ENCODE measurements around the gene TANGO2. TPM values are rescaled to one million over a fixed set of nuclear protein-coding genes. Genes with fewer than 3 reads are reported as not detected.

Gene TANGO2
- total and polyA plus RNA-seq, 9 of the 15 experiments (the other 6 are each of a cell fraction or from before 2014, with no cell fraction given), result 15.5 to 94.9 (median 70.1) TPM

DNA sequence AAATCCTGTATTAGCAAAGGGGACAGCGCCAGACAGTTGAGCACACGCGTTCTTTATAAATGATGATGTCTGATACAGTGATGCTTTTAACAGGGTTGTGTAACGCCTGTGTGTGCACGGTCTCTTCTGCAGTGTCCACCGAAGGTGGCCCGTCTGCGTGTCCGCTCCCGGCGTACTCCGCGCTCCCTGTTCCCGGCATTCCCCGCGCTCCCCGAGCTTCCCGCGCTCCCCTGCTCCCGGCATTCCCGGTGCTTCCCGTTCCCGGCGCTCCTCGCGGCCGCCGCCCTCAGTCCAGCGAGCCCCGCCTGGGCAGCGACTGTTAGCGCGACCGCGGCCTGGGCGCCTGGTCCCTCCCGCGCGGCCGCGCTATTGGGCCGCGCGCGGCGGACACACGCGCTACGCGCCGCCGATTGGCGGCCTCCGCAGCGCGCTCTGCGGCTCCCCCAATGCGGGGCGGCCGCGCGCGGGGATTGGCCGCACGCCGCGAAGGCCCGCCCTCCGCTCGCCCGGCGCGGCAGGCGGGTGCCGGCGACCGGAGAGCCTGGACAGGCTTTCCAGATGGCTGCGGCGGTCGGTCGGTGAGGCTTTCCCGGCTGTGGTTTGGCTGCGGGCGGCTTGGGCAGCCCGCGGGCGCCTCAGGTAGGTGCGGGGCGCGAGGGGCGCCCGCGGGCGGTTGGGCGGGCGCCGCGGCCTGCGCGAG, 59.0 kb downstream of the TANGO2 start, which contains the start of gene DGCR8 (continued):
- no peak for TF ChIP-seq ZNF766 (CRISPR knock-in tag; conservative IDR thresholded peaks at IDR 0.05)
- TF ChIP-seq ZFPM2 (CRISPR knock-in tag; IDR thresholded peaks at IDR 0.05), result 0 out of 2 replicates have a peak, but pooled peaks have one; percentile 13
- TF ChIP-seq NFE2L1 (tag; IDR thresholded peaks at IDR 0.05; ENCODE audit: borderline replicate concordance, low read depth), result no peak
- TF ChIP-seq SETDB1 (IDR thresholded peaks at IDR 0.05; ENCODE audit: low read length), result peak; percentile 100
- peak; percentile 89 for TF ChIP-seq PHTF2 (CRISPR knock-in tag; IDR thresholded peaks at IDR 0.05)
- peak; percentile 88; the same call in 1 of the 2 replicates for TF ChIP-seq ZNF764 (CRISPR knock-in tag; IDR thresholded peaks at IDR 0.05; ENCODE audit: low read depth)
- no peak for TF ChIP-seq HMGN3 (IDR thresholded peaks at IDR 0.05; ENCODE audit: borderline replicate concordance, extremely low read depth, insufficient read length, low read depth, low read length)
- TF ChIP-seq POLR2G (IDR thresholded peaks at IDR 0.05; ENCODE audit: low read depth, low read length), result no peak
- TF ChIP-seq ESRRA (IDR thresholded peaks at IDR 0.05; ENCODE audit: borderline replicate concordance, low read depth), result no peak
- TF ChIP-seq RNF2 (IDR thresholded peaks at IDR 0.05), result no peak
- no peak for TF ChIP-seq SMARCA4 (IDR thresholded peaks at IDR 0.05)
- no peak for TF ChIP-seq ZNF584 (CRISPR knock-in tag; IDR thresholded peaks at IDR 0.05; ENCODE audit: low read depth)
- no peak for TF ChIP-seq POLR2AphosphoS5 (IDR thresholded peaks at IDR 0.05; ENCODE audit: control insufficient read depth, insufficient read depth, low read depth, low read length)
- TF ChIP-seq, protein P1, sequence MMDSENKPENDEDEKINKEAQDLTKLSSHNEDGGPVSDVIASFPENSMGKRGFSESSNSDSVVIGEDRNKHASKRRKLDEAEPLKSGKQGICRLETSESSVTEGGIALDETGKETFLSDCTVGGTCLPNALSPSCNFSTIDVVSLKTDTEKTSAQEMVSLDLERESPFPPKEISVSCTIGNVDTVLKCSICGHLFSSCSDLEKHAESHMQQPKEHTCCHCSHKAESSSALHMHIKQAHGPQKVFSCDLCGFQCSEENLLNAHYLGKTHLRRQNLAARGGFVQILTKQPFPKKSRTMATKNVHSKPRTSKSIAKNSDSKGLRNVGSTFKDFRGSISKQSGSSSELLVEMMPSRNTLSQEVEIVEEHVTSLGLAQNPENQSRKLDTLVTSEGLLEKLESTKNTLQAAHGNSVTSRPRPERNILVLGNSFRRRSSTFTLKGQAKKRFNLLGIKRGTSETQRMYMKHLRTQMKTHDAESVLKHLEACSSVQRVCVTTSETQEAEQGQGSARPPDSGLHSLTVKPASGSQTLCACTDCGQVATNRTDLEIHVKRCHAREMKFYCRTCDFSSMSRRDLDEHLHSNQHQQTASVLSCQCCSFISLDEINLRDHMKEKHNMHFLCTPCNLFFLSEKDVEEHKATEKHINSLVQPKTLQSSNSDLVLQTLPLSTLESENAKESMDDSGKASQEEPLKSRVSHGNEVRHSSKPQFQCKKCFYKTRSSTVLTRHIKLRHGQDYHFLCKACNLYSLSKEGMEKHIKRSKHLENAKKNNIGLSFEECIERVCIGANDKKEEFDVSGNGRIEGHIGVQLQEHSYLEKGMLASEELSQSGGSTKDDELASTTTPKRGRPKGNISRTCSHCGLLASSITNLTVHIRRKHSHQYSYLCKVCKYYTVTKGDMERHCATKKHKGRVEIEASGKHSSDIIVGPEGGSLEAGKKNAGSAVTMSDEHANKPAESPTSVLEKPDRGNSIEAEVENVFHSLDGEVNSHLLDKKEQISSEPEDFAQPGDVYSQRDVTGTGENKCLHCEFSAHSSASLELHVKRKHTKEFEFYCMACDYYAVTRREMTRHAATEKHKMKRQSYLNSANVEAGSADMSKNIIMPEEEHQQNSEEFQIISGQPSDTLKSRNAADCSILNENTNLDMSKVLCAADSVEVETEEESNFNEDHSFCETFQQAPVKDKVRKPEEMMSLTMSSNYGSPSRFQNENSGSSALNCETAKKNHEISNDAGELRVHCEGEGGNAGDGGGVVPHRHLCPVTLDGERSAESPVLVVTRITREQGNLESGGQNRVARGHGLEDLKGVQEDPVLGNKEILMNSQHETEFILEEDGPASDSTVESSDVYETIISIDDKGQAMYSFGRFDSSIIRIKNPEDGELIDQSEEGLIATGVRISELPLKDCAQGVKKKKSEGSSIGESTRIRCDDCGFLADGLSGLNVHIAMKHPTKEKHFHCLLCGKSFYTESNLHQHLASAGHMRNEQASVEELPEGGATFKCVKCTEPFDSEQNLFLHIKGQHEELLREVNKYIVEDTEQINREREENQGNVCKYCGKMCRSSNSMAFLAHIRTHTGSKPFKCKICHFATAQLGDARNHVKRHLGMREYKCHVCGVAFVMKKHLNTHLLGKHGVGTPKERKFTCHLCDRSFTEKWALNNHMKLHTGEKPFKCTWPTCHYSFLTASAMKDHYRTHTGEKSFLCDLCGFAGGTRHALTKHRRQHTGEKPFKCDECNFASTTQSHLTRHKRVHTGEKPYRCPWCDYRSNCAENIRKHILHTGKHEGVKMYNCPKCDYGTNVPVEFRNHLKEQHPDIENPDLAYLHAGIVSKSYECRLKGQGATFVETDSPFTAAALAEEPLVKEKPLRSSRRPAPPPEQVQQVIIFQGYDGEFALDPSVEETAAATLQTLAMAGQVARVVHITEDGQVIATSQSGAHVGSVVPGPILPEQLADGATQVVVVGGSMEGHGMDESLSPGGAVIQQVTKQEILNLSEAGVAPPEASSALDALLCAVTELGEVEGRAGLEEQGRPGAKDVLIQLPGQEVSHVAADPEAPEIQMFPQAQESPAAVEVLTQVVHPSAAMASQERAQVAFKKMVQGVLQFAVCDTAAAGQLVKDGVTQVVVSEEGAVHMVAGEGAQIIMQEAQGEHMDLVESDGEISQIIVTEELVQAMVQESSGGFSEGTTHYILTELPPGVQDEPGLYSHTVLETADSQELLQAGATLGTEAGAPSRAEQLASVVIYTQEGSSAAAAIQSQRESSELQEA (IDR thresholded peaks at IDR 0.05; ENCODE audit: low read depth), result no peak
- TF ChIP-seq ZNF140 (CRISPR knock-in tag; IDR thresholded peaks at IDR 0.05), result 0 out of 2 replicates have a peak, but pooled peaks have one; percentile 13
- TF ChIP-seq MAFG (tag; conservative IDR thresholded peaks at IDR 0.05), result no peak
- no peak for TF ChIP-seq SRSF3 (IDR thresholded peaks at IDR 0.05; ENCODE audit: insufficient read depth, low read length)
- TF ChIP-seq ETS2 (tag; IDR thresholded peaks at IDR 0.05; ENCODE audit: borderline replicate concordance, poor library complexity, severe bottlenecking), result peak; percentile 17
- TF ChIP-seq, protein P2, sequence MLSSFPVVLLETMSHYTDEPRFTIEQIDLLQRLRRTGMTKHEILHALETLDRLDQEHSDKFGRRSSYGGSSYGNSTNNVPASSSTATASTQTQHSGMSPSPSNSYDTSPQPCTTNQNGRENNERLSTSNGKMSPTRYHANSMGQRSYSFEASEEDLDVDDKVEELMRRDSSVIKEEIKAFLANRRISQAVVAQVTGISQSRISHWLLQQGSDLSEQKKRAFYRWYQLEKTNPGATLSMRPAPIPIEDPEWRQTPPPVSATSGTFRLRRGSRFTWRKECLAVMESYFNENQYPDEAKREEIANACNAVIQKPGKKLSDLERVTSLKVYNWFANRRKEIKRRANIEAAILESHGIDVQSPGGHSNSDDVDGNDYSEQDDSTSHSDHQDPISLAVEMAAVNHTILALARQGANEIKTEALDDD (IDR thresholded peaks at IDR 0.05), result no peak
- peak; percentile 95 for TF ChIP-seq HDAC8 (tag; IDR thresholded peaks at IDR 0.05)

Data from K562 (cell line).